IPS-15b (cell line): Measurements from ENCODE around the gene BMPR1B.

Source experiments
- H3K27me3 ChIP-seq: one replicate; pipeline ENCODE4 v1.6.1; 2013; ENCODE audit warnings: low read length; ENCODE audit not compliant: control insufficient read depth, insufficient read depth
- H3K36me3 ChIP-seq: one replicate; pipeline ENCODE4 v1.6.1; 2013; ENCODE audit warnings: low read length; ENCODE audit not compliant: control insufficient read depth, insufficient read depth
- H3K4me1 ChIP-seq: one replicate; pipeline ENCODE4 v1.6.1; 2013; ENCODE audit warnings: mild to moderate bottlenecking, low read length; ENCODE audit not compliant: control insufficient read depth, insufficient read depth
- H3K4me3 ChIP-seq: one replicate; pipeline ENCODE4 v1.5.1; 2013; ENCODE audit warnings: low read depth, low read length
- H3K9ac ChIP-seq: one replicate; pipeline ENCODE4 v1.6.1; 2013; ENCODE audit warnings: low read depth, mild to moderate bottlenecking, low read length
- H3K9me3 ChIP-seq: one replicate; pipeline ENCODE4 v1.6.1; 2013; ENCODE audit warnings: mild to moderate bottlenecking, low read length; ENCODE audit not compliant: control insufficient read depth, insufficient read depth

Gene BMPR1B

DNA sequence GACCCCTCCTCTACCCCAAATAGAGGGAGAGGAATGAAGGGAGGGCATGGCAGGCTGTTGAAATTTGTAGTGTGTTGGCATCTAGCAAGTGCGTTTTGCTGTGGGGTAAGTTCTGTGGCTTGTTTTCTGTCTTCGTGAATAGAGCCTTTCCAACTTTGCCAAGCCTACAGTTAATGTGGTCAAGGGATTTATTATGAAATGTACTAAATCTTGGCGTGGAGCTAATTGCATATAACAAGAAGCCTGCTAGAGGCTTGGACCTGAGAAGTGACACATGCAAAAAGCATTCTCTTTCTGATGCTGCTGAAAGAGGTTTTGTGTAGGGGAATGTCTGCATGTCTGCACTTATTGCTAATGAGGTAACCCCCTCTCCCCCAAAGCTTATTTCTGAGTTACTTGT lies 132.2 kb downstream of the BMPR1B start:
- Histone ChIP-seq H3K9me3 (no peaks in the 10 kb centered on the region), H3K27me3 (no peaks in the 10 kb centered on the region), H3K4me3 (no peak overlapping the region), H3K9ac (no peak overlapping the region), H3K36me3 (no peaks in the 10 kb centered on the region), H3K4me1 (peaks cover 13% of the 10 kb centered on the region)

DNA sequence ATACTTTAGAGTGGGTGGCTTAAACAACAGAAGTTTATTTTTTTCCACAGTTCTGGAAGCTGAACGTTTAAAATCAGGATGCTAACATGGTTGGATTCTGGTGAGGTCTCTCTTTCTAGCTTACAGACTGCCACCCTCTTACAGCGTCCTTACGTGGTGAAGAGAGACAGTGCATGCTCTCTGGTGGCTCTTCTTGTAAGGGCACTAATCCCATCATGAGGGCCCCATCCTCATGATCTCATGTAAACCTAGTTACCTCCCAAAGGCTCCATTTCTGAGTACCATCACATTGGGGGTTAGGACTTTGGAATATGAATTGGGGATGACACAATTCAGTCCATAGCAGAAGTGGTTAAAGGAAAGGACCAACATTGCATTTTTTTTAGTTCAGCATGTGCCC lies 132.8 kb downstream of the BMPR1B start:
- Histone ChIP-seq H3K36me3 (no peaks in the 10 kb centered on the region), H3K4me1 (peaks cover 13% of the 10 kb centered on the region), H3K27me3 (no peaks in the 10 kb centered on the region), H3K9ac (no peak overlapping the region), H3K9me3 (no peaks in the 10 kb centered on the region), H3K4me3 (no peak overlapping the region)

DNA sequence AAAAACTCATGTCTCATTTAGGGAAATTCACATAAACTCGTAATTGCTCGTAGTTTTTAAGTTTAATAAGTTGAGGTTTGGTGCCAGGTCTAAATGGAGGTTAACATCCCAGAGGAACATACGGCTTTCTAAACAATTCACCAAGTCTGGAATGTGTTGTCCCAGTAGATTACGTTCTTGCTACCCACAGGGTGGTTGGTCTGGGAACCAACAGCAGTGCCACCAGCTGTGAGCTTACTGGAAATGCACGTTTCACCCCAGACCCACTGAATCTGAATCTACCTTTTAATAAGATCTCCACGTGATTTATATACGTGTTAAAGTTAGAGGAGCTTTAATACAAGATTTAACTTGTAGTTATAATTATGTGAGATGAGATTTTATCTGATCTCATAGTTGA lies 134.3 kb downstream of the BMPR1B start:
- no peak overlapping the region for H3K9ac ChIP-seq
- no peaks in the 10 kb centered on the region for H3K36me3 ChIP-seq
- H3K4me1 ChIP-seq, result peaks cover 9% of the 10 kb centered on the region

DNA sequence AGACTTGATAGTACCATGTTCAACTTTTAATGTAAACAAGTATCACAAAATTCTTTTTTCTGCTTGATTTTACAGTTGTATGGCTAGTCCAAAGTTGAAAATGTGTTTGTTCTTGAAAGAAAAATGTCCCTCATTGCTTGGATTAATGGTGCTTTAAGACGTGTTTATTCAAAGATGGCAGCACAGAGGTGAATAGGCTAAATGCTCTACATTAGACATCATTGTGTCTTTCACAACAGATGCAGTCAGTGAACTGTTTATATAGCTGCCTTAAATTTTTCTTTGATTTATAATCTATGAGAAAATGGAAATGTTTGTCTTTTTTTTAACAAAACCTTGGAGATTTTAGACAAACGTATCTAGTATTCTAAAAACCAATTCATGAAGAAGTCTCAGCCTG lies 137.3 kb downstream of the BMPR1B start:
- no peak overlapping the region for H3K4me3 ChIP-seq
- no peak overlapping the region for H3K9ac ChIP-seq
- no peaks in the 10 kb centered on the region for H3K27me3 ChIP-seq
- no peaks in the 10 kb centered on the region for H3K9me3 ChIP-seq
- no peaks in the 10 kb centered on the region for H3K36me3 ChIP-seq
- peaks cover 7% of the 10 kb centered on the region for H3K4me1 ChIP-seq

More for the DNA sequence above, 134.3 kb downstream of the BMPR1B start:
- no peaks in the 10 kb centered on the region for H3K9me3 ChIP-seq
- H3K4me3 ChIP-seq, result no peak overlapping the region
- H3K27me3 ChIP-seq, result no peaks in the 10 kb centered on the region

DNA sequence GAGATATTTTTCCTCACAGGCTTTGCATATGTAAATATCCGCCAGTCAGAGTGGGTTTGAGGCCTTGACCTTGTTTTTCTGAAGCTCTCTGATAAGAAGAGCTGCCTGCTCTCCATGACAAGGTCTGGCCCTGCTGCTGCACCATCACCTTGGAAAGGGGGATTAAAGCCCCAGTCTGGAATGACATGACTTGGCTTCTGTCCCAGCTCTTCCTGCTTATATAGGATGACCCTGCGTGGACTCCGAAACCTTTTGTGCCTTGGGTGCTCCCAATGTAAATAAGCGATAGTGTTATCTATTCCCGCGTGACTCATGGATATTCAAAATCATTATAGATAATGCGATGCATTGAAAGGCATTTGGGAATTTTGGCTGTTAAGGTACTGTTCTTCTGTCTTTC lies 139.3 kb downstream of the BMPR1B start:
- no peaks in the 10 kb centered on the region for H3K27me3 ChIP-seq
- no peaks in the 10 kb centered on the region for H3K36me3 ChIP-seq
- peaks cover 7% of the 10 kb centered on the region for H3K4me1 ChIP-seq
- no peak overlapping the region for H3K4me3 ChIP-seq
- no peaks in the 10 kb centered on the region for H3K9me3 ChIP-seq
- H3K9ac ChIP-seq, result no peak overlapping the region

DNA sequence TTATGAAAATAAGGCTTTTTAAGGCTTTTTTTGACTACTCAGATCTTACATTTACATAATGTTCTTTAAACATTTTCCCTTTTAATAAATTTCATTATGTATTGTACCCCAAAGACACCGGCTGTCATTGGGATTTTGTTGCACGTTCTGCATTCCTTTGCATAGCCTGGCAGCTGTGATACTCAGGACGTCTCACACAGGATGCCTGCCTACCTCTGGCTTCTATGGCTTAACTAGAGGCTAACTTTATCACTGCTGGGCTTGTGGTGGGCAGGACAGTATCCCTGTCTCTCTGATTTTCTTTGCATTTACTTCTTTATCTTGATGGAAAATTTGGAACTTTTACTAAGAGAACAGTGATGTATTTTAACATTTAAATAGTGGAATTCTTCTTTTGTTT lies 147.8 kb downstream of the BMPR1B start:
- peaks cover 3% of the 10 kb centered on the region for H3K4me1 ChIP-seq
- no peak overlapping the region for H3K4me3 ChIP-seq
- no peak overlapping the region for H3K9ac ChIP-seq
- no peaks in the 10 kb centered on the region for H3K27me3 ChIP-seq
- no peaks in the 10 kb centered on the region for H3K9me3 ChIP-seq
- H3K36me3 ChIP-seq, result no peaks in the 10 kb centered on the region

DNA sequence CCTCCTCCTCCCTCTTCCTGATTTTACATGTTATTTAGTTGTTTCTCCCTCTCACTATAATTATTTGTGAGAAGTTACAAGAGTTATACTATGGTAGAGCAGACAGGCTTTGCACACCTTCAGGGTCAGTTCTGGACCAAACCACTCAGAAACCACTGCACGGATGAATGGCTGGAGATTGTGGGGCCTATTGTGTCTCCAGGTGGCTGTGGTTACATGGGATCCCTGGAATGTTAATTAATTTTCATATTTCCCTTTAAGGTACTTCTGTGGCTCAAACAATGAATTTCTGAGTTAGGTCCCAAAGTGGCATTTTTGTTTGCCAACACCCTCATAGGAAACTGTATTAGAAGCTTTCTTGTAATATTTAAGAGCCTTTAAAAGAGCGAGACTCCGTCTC lies 151.9 kb downstream of the BMPR1B start:
- peaks cover 3% of the 10 kb centered on the region for H3K4me1 ChIP-seq
- no peaks in the 10 kb centered on the region for H3K27me3 ChIP-seq
- no peaks in the 10 kb centered on the region for H3K36me3 ChIP-seq
- H3K4me3 ChIP-seq, result no peak overlapping the region
- H3K9ac ChIP-seq, result no peak overlapping the region
- no peaks in the 10 kb centered on the region for H3K9me3 ChIP-seq

DNA sequence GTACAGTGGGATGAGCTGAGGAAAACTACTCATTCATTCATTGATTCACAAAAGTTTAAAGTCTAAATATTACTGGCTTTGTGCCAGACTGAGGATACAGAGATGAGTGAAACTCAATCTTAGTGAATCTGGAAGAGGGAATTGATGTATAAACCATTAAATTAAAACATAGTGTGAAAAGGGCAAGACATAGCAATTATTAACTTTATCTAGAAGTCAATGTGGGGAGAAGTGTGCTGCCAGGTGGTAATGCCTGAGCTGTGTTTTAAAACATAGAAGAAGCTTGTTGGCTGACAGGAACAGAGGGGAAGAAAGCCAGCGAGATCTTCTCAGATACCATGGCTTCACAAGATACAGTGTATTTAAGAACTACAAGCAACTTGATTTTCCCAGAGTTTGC lies 153.4 kb downstream of the BMPR1B start:
- peaks cover 3% of the 10 kb centered on the region for H3K4me1 ChIP-seq
- H3K36me3 ChIP-seq, result no peaks in the 10 kb centered on the region
- no peaks in the 10 kb centered on the region for H3K27me3 ChIP-seq
- no peak overlapping the region for H3K9ac ChIP-seq
- H3K9me3 ChIP-seq, result no peaks in the 10 kb centered on the region
- no peak overlapping the region for H3K4me3 ChIP-seq

DNA sequence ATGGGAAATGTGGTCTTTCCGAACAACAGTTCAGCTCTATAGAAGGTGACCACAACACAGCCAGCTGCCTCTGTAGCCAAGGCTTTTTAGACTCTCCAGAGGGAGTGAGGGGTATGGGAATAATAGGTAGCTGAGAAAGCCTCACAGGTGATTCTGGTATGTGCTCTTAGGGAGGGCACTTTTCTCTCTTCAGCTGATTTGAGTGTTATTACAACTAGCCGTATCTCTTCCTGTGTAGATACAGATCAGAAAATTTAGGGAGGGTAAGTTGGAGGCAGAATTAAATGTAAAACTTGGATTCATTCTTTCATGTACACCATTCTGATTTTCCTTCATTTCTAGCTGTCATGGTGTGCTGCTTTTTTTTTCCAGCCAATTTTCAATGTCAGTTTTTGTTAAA lies 154.9 kb downstream of the BMPR1B start:
- Histone ChIP-seq H3K4me1 (no peaks in the 10 kb centered on the region), H3K27me3 (no peaks in the 10 kb centered on the region), H3K9me3 (peaks cover 8% of the 10 kb centered on the region), H3K4me3 (no peak overlapping the region), H3K9ac (no peak overlapping the region), H3K36me3 (no peaks in the 10 kb centered on the region)

DNA sequence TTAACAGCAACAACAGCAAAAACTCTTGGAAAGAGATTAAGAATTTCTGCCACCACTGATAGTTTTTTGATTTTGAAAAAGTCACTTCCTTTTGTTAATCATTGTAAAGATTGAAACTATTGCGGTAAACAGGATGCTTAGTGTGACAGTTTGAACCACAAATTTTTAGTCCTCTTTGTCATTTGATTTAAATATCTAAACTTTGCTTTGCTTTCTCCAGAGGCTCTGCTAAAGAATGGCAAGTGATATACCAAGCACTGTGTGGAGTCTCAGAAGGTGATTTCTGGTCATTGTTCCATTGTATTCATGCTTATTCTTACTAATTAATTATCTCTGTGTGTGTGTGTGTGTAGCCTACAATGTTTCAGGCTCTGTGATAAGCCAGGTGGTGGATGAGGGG lies 155.6 kb downstream of the BMPR1B start:
- Histone ChIP-seq H3K36me3 (no peaks in the 10 kb centered on the region), H3K4me1 (no peaks in the 10 kb centered on the region), H3K9ac (no peak overlapping the region), H3K4me3 (no peak overlapping the region), H3K27me3 (no peaks in the 10 kb centered on the region), H3K9me3 (peaks cover 8% of the 10 kb centered on the region)

DNA sequence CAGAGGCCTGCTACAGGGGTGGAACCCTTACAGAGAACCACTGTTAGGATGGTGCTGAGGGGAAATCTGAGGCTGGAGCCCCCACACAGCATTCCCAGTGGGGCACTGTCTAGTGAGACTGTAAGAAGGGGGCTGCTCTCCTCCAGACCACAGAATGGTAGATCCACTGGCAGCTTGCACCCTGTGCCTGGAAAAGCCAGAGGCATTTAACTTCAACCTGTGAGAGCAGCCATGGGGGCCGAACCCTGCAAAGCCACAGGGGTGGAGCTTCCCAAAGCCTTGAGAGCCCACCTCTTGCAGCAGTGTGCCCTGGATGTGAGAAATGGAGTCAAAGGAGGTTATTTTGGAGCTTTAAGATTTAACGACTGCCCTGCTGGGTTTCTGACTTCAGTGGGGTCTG lies 159.4 kb downstream of the BMPR1B start:
- Histone ChIP-seq H3K4me1 (no peaks in the 10 kb centered on the region), H3K36me3 (no peaks in the 10 kb centered on the region)

DNA sequence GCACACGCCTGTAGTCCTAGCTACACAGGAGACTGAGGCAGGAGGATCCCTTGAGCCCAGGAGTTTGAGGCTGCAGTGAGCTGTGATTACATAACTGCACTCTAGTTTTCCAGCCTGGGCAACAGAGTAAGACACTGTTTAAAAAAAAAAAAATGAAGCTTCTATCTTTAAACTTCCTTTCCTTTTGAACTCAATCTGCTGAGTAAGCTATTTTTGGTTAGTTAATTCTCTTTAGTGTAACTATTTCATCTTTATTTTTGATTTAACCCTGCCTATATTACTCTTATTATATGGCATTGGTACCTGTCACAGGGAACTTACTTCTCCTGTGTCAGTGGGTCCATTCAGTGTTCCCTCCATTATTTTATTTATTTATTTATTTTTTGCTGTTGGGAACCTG lies 160.8 kb downstream of the BMPR1B start:
- no peak overlapping the region for H3K9ac ChIP-seq
- no peaks in the 10 kb centered on the region for H3K4me1 ChIP-seq
- H3K27me3 ChIP-seq, result no peaks in the 10 kb centered on the region
- H3K4me3 ChIP-seq, result no peak overlapping the region
- no peaks in the 10 kb centered on the region for H3K36me3 ChIP-seq
- peaks cover 8% of the 10 kb centered on the region for H3K9me3 ChIP-seq

More for the DNA sequence above, 159.4 kb downstream of the BMPR1B start:
- Histone ChIP-seq H3K27me3 (no peaks in the 10 kb centered on the region), H3K4me3 (no peak overlapping the region), H3K9ac (no peak overlapping the region), H3K9me3 (peaks cover 8% of the 10 kb centered on the region)

DNA sequence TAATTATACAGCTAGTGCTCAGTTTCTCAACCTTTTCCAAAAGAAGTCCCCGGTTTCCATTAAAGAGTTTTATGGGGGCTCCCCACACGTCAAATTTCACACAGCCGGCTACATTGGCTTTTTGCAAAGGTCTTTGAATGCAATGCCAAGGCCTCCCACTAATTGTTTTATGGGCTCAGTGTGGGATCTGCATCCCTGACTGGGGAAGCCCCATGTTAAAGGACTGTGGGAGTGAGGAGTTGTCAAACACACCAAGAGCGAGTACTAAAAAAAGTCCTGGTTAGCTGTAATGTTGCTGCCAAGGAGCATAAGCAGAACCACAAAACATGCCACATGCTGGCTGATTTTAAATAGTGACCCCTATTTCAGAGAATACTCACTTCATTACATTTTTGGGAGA lies 162.6 kb downstream of the BMPR1B start:
- Histone ChIP-seq H3K27me3 (no peaks in the 10 kb centered on the region), H3K4me3 (no peak overlapping the region), H3K9me3 (peaks cover 8% of the 10 kb centered on the region), H3K9ac (no peak overlapping the region), H3K4me1 (no peaks in the 10 kb centered on the region), H3K36me3 (no peaks in the 10 kb centered on the region)
